Natural killer cell treated with Interleukin-12 subunit alpha and Interleukin-12 subunit beta and Interleukin-15 and Interleukin-18, amount 100 ng/mL, for 72 hours (primary cell): Measurements from ENCODE around the gene KCNG4. TPM values are rescaled to one million over a fixed set of nuclear protein-coding genes. Genes with fewer than 3 reads are reported as not detected.

Source experiments
- ATAC-seq, 2 donors: fragments of 150-1000 bp; cut with Tn5 transposase in 1 of 2; sonication (Bioruptor Pico), chemical (Tn5 transposase) in 1 of 2; 2 replicates each; pipeline ENCODE4 v1.10.0; 2021
- DNase-seq: peaks from one replicate; pipeline ENCODE4 v3.0.0; 2022; ENCODE audit warnings: low spot score
- H3K27ac Mint-ChIP-seq, 2 donors: 1 replicate in 1 of 2; 2 replicates in 1 of 2; pipeline ENCODE4 v1.8.0; 2022; ENCODE audit warnings: mixed read lengths in 2 of 2, mild to moderate bottlenecking in 1 of 2, moderate library complexity in 1 of 2
- H3K27me3 Mint-ChIP-seq, 2 donors: 1 replicate in 1 of 2; 2 replicates in 1 of 2; pipeline ENCODE4 v1.8.0; 2022; ENCODE audit warnings: mixed read lengths in 2 of 2
- H3K36me3 Mint-ChIP-seq: one replicate; pipeline ENCODE4 v1.8.0; 2022; ENCODE audit warnings: mixed read lengths
- H3K4me1 Mint-ChIP-seq, 2 donors: 1 replicate in 1 of 2; 2 replicates in 1 of 2; pipeline ENCODE4 v1.8.0; 2022; ENCODE audit warnings: low read depth in 2 of 2, mixed read lengths in 2 of 2, mild to moderate bottlenecking in 1 of 2
- H3K4me3 Mint-ChIP-seq: one replicate; pipeline ENCODE4 v1.8.0; 2022; ENCODE audit warnings: mixed read lengths
- H3K9me3 Mint-ChIP-seq: 2 replicates; pipeline ENCODE4 v1.8.0; 2022; ENCODE audit warnings: mixed read lengths
- total RNA-seq, 2 donors: library from RNA; stranded (reverse); gene quantifications; one replicate each; pipeline ENCODE4 v1.2.3, GENCODE V29; 2022

The KCNG4 gene
- total RNA-seq, 2 donors from 2014 or later = not detected

- ATAC-seq = no peak
- Mint-ChIP-seq H3K27ac (no peak overlapping the region), H3K4me1 (peaks cover 5 to 7% of the 10 kb centered on the region in 2 donors), H3K36me3 (no peaks in the 10 kb centered on the region), H3K9me3 (no peaks in the 10 kb centered on the region), H3K4me3 (no peak overlapping the region), H3K27me3 (peaks cover 2 to 14% of the 10 kb centered on the region in 2 donors)
- no peak for DNase-seq
These were observed 63.4 kb downstream of the KCNG4 start for GRCh38 chr16:84176192-84177053.

GRCh38 chr16:84175350-84176081 is 64.3 kb downstream of the KCNG4 start:
- no peak for DNase-seq
- H3K27ac Mint-ChIP-seq = no peak overlapping the region
- H3K36me3 Mint-ChIP-seq = no peaks in the 10 kb centered on the region
- H3K4me1 Mint-ChIP-seq = peaks cover 5 to 7% of the 10 kb centered on the region in 2 donors
- ATAC-seq = peak; percentile 69 to 80
- H3K4me3 Mint-ChIP-seq = no peak overlapping the region
- H3K9me3 Mint-ChIP-seq = no peaks in the 10 kb centered on the region
- H3K27me3 Mint-ChIP-seq = peaks cover 2 to 14% of the 10 kb centered on the region in 2 donors

GRCh38 chr16:84174396-84174795 is 65.4 kb downstream of the KCNG4 start:
- no peaks in the 10 kb centered on the region for H3K36me3 Mint-ChIP-seq
- peaks cover 5 to 7% of the 10 kb centered on the region in 2 donors for H3K4me1 Mint-ChIP-seq
- ATAC-seq (no peak), DNase-seq (no peak)
- H3K27me3 Mint-ChIP-seq = peaks cover 7 to 23% of the 10 kb centered on the region in 2 donors
- no peaks in the 10 kb centered on the region for H3K9me3 Mint-ChIP-seq
- no peak overlapping the region for H3K27ac Mint-ChIP-seq
- H3K4me3 Mint-ChIP-seq = no peak overlapping the region

GRCh38 chr16:84169765-84170310 is 70.0 kb downstream of the KCNG4 start:
- H3K27me3 Mint-ChIP-seq = peaks cover 8 to 28% of the 10 kb centered on the region in 2 donors
- no peaks in the 10 kb centered on the region for H3K9me3 Mint-ChIP-seq
- ATAC-seq (no peak), DNase-seq (no peak)
- no peak overlapping the region for H3K27ac Mint-ChIP-seq
- H3K4me3 Mint-ChIP-seq = no peak overlapping the region
- no peaks in the 10 kb centered on the region for H3K4me1 Mint-ChIP-seq
- H3K36me3 Mint-ChIP-seq = no peaks in the 10 kb centered on the region

Other genes starting within 250 kb of the KCNG4 start
- not detected for gene SLC38A8, start 197.2 kb downstream of the KCNG4 start, total RNA-seq
- 10 to 100 TPM; 65.4 to 83.4 TPM for gene MBTPS1, start 123.1 kb downstream of the KCNG4 start, total RNA-seq
- 10 to 100 TPM in 1 of 2 donors, 1 to 10 TPM in 1; 7.3 to 21.0 TPM for gene HSDL1, start 94.8 kb downstream of the KCNG4 start, total RNA-seq
- gene DNAAF1, start 94.7 kb downstream of the KCNG4 start, total RNA-seq = not detected
- 10 to 100 TPM; 50.4 to 92.3 TPM for gene TAF1C, start 53.0 kb downstream of the KCNG4 start, total RNA-seq
- gene ADAD2, start 48.9 kb downstream of the KCNG4 start, total RNA-seq = not detected
- gene WFDC1, start 54.9 kb upstream of the KCNG4 start, total RNA-seq = not detected
- not detected for gene ATP2C2, start 128.5 kb upstream of the KCNG4 start, total RNA-seq